HepG2 (cell line): ENCODE results near the gene IGFBP6. TPM values are rescaled to one million over a fixed set of nuclear protein-coding genes. Genes with fewer than 3 reads are reported as not detected.

Experiments
- AGO2 ChIP-seq: fragments of 200-400 bp; formaldehyde crosslinking; optimal IDR thresholded peaks from 2 replicates; pipeline ENCODE3; 2017; ENCODE audit warnings: mild to moderate bottlenecking, low read depth, low read length, moderate library complexity
- CENPT ChIP-seq: sonication (generic); formaldehyde crosslinking; IDR thresholded peaks from 2 replicates; pipeline ENCODE4 v1.8.0; 2022; ENCODE audit warnings: low read depth, mild to moderate bottlenecking, moderate library complexity, missing genetic modification reagents
- CENPX ChIP-seq: sonication (generic); formaldehyde crosslinking; IDR thresholded peaks from 2 replicates; pipeline ENCODE4 v1.9.0; 2021; ENCODE audit warnings: mild to moderate bottlenecking, missing genetic modification reagents, moderate library complexity
- FOXO1 ChIP-seq: sonication (generic); formaldehyde crosslinking; IDR thresholded peaks from 2 replicates; pipeline ENCODE4 v1.4.0; 2020; ENCODE audit warnings: missing genetic modification reagents
- GABPA ChIP-seq, 2 experiments: IDR thresholded peaks; 2 replicates each; pipeline ENCODE4 v1.6.1; 2011 to 2016; ENCODE audit warnings: low read depth in 2 of 2, low read length in 1 of 2, missing biosample characterization in 1 of 2, missing genetic modification characterization in 1 of 2
- HMG20A ChIP-seq: IDR thresholded peaks from 2 replicates; pipeline ENCODE4 v1.6.1; 2016; ENCODE audit warnings: borderline replicate concordance
- HNRNPK ChIP-seq: fragments of 200-400 bp; formaldehyde crosslinking; IDR thresholded peaks from 2 replicates; pipeline ENCODE4 v1.6.1; 2018; ENCODE audit warnings: low read length, low read depth, moderate library complexity, mild to moderate bottlenecking; ENCODE audit not compliant: poor library complexity, severe bottlenecking
- NR2F1 ChIP-seq, 2 experiments: fragments of 450-650 bp in 1 of 2; formaldehyde crosslinking in 1 of 2; IDR thresholded peaks; 2 replicates each; pipeline versions ENCODE4 v1.5.0 to v1.6.1; 2016 to 2020; ENCODE audit warnings: mild to moderate bottlenecking in 1 of 2, missing compliant biosample characterization in 1 of 2, missing genetic modification reagents in 1 of 2, moderate library complexity in 1 of 2
- SCMH1 ChIP-seq: sonication (generic); formaldehyde crosslinking; IDR thresholded peaks from 2 replicates; pipeline ENCODE4 v1.9.0; 2021; ENCODE audit warnings: missing genetic modification reagents, mild to moderate bottlenecking, borderline replicate concordance
- TEAD3 ChIP-seq: optimal IDR thresholded peaks from 2 replicates; pipeline ENCODE3; 2016; ENCODE audit warnings: borderline replicate concordance
- YEATS4 ChIP-seq: sonication (generic); formaldehyde crosslinking; IDR thresholded peaks from 2 replicates; pipeline ENCODE4 v1.4.0; 2020; ENCODE audit warnings: missing genetic modification reagents, borderline replicate concordance
- ZBTB33 ChIP-seq: sonication (generic); formaldehyde crosslinking; IDR thresholded peaks from 2 replicates; pipeline ENCODE4 v1.4.0; 2020; ENCODE audit warnings: missing genetic modification reagents
- ZFP37 ChIP-seq: sonication (generic); formaldehyde crosslinking; IDR thresholded peaks from 2 replicates; pipeline ENCODE4 v1.4.0; 2020; ENCODE audit warnings: missing genetic modification reagents, borderline replicate concordance
- ZNF275 ChIP-seq: sonication (generic); formaldehyde crosslinking; IDR thresholded peaks from 2 replicates; pipeline ENCODE4 v1.8.0; 2022; ENCODE audit warnings: missing genetic modification reagents, mild to moderate bottlenecking, inconsistent platforms, borderline replicate concordance
- ZNF317 ChIP-seq: sonication (generic); formaldehyde crosslinking; IDR thresholded peaks from 2 replicates; pipeline ENCODE4 v1.5.0; 2020; ENCODE audit warnings: mild to moderate bottlenecking, missing genetic modification reagents
- ZNF33A ChIP-seq: sonication (generic); formaldehyde crosslinking; IDR thresholded peaks from 2 replicates; pipeline ENCODE4 v1.5.1; 2020; ENCODE audit warnings: missing genetic modification reagents, mild to moderate bottlenecking, moderate library complexity, borderline replicate concordance
- ZNF646 ChIP-seq: sonication (generic); formaldehyde crosslinking; IDR thresholded peaks from 2 replicates; pipeline ENCODE4 v1.9.0; 2021; ENCODE audit warnings: mild to moderate bottlenecking, missing genetic modification reagents
- ZNF792 ChIP-seq: IDR thresholded peaks from 2 replicates; pipeline ENCODE4 v1.6.1; 2016
- polyA plus RNA-seq, 8 experiments: library from polyadenylated mRNA; depleted of rRNA in 3 of 8; stranded (reverse) in 7 of 8; unstranded in 1 of 8; fragments of >200 nt; fragmentation: Illumina TruSeq in 4 of 8; extraction: Trizol in 4 of 8; gene quantifications; 2 replicates each; pipeline versions ENCODE4 v1.2.1 to v1.2.3, GENCODE V29; 2011 to 2016; ENCODE audit warnings: low read depth in 4 of 8, missing spikeins in 1 of 8, mixed read lengths in 1 of 8; ENCODE audit not compliant: insufficient read depth in 1 of 8
- total RNA-seq, 5 experiments: library from RNA; depleted of rRNA; stranded (reverse); fragments of >200 nt; fragmentation: Illumina TruSeq; extraction: Trizol; gene quantifications; 2 replicates each; pipeline ENCODE4 v1.2.3, GENCODE V29; 2016; ENCODE audit warnings: low read depth in 1 of 5

Gene IGFBP6
- total and polyA plus RNA-seq, 2 of the 13 experiments (the other 11 are each of a cell fraction or from before 2014, with no cell fraction given) = 3.9 to 25.2 TPM

- no peak for TF ChIP-seq FOXO1 (CRISPR knock-in tag)
- no peak for TF ChIP-seq CENPX (CRISPR knock-in tag)
- TF ChIP-seq HNRNPK = peak; percentile 27
- TF ChIP-seq ZNF317 = no peak
- 0 out of 2 replicates have a peak, but pooled peaks have one; percentile 45 for TF ChIP-seq ZNF792 (CRISPR knock-in tag)
- no peak for TF ChIP-seq CENPT
- no peak for TF ChIP-seq ZFP37 (CRISPR knock-in tag)
- TF ChIP-seq GABPA (IDR thresholded peaks at IDR 0.05; ENCODE audit: low read depth, low read length) = no peak
- peak; percentile 29; the same call in 1 of the 2 replicates for TF ChIP-seq GABPA (CRISPR knock-in tag; IDR thresholded peaks at IDR 0.05; ENCODE audit: low read depth)
- no peak for TF ChIP-seq ZNF275 (CRISPR knock-in tag)
- TF ChIP-seq ZNF646 (CRISPR knock-in tag) = no peak
- no peak for TF ChIP-seq HMG20A
- 0 out of 2 replicates have a peak, but pooled peaks have one; percentile 22 for TF ChIP-seq ZBTB33 (CRISPR knock-in tag)
- TF ChIP-seq TEAD3 (CRISPR knock-in tag) = peak; percentile 93
- TF ChIP-seq ZNF33A (CRISPR knock-in tag) = no peak
- no peak for TF ChIP-seq SCMH1 (CRISPR knock-in tag)
- TF ChIP-seq NR2F1 (CRISPR knock-in tag; IDR thresholded peaks at IDR 0.05) = 0 out of 4 replicates have a peak, but pooled peaks of 1 of the 2 experiments have one; percentile 18
- TF ChIP-seq YEATS4 (CRISPR knock-in tag) = no peak
- no peak for TF ChIP-seq AGO2
Measured at GRCh38 chr12:53099071-53099882, 1.8 kb downstream of the IGFBP6 start (continued).
